HG02943 (cell line): ENCODE measurements around the gene ETHE1.

Source experiments
- ATAC-seq: cut with Tn5 transposase; IDR thresholded peaks from one replicate; pipeline ENCODE4 v1.9.1; 2021; ENCODE audit warnings: mild to moderate bottlenecking, low read depth, moderate library complexity; ENCODE audit not compliant: unreplicated experiment

Gene ETHE1

GRCh38 chr19:43498233-43498842 lies 28.7 kb downstream of the ETHE1 start:
- ATAC-seq = no peak

DNA sequence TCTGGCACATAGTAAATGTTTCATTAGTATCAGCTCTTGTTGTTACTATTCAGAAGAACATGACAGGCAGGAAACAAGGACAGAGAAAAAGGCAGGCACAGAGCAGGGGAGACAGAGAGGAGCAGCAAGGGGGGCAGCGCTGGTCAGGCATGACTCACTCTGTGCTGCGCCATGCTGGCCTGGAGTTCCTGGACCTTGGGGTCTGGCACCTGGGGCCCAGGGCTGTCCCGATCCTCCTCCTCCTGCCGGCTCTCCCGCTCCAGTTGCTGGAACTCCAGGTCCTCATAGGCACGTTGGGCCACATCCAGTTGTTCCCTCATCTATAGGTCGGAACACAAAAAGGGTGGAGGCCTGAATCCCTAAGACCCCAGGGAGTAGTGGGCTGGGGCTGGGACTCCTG lies 30.0 kb downstream of the ETHE1 start:
- ATAC-seq = no peak

GRCh38 chr19:43495082-43495481 lies 31.9 kb downstream of the ETHE1 start:
- no peak for ATAC-seq

DNA sequence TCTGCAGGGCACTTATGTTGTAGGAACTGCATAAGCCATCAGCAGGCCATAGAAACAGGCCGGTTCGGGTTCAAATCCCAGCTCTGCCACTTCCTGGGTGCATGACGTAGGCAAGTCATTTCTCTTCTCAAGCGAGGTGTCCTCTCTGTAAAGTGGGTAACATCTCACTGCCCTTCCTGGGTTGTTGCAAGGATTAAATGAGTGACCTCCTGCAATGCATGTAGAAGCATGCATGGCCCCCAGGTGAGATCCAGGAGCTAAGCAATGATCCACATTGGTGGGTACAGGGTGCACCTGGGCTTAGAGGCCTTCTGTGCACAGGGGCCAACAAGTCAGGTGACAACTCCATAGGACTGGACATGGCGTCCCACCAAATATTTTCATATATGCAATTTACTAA lies 36.2 kb downstream of the ETHE1 start:
- no peak for ATAC-seq

- no peak for ATAC-seq
Observed at GRCh38 chr19:43489979-43490599, 36.9 kb downstream of the ETHE1 start.

DNA sequence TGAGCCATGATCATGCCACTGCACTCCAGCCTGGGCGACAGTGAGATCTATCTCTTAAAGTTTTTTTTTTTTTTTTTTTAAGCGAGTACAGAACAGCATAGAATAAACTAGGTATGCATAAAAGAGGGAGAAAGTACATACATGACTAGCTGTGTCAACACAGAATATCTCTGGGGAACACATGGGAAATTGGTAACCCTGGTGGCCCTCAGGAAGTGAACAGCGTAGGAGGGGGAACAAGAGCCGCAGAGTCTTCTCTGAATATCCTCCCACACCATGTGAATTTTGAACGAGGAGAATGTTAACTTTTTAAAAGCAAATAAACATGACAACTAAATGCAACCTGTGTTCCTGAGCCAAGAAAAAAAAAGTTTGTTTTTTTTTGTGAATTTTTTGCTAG lies 37.7 kb downstream of the ETHE1 start:
- ATAC-seq = no peak

- no peak for ATAC-seq
Observed at GRCh38 chr19:43488179-43488578, 38.8 kb downstream of the ETHE1 start.

DNA sequence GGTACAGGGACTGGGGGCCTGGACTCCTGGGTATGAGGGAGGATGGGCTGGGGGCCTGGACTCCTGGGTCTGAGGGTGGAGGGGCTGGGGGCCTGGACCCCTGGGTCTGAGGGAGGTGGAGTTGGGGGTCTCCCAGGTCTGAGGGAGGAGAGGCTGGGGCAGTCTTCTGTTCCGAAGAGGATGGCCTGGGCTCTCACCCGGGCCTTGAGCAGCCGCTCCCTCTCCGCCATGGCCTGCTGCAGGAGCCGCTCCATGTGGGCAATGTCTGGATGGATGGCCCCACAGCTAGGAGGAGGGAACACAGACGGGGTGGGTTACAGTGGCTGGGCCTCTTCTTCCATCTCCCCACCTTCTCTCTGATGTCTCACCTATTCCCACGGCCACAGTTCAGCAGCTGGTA lies 40.6 kb downstream of the ETHE1 start:
- no peak for ATAC-seq

- ATAC-seq = no peak
Observed at GRCh38 chr19:43485951-43486350, 41.0 kb downstream of the ETHE1 start.

- no peak for ATAC-seq
Observed at GRCh38 chr19:43483281-43483680, 43.7 kb downstream of the ETHE1 start.

DNA sequence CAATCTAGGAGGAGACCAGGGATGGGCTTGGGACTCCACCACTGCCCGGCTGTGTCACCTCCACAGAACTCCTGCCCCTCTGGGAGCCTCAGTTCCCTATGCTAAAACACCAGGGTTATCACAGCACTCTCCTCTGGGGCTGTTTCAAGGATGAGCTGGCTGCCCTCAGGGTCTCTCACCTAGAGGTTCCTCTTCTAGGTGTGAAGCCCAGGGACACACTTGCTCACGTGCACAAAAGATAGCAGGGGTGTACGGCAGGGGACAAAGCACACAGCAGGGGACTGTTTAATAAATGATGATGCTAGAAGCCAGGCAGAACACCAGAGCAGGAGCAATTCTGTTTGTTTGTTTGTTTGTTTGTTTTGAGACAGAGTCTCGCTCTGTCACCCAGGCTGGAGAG lies 44.8 kb downstream of the ETHE1 start:
- ATAC-seq = no peak

GRCh38 chr19:43481701-43482100 lies 45.3 kb downstream of the ETHE1 start:
- no peak for ATAC-seq

DNA sequence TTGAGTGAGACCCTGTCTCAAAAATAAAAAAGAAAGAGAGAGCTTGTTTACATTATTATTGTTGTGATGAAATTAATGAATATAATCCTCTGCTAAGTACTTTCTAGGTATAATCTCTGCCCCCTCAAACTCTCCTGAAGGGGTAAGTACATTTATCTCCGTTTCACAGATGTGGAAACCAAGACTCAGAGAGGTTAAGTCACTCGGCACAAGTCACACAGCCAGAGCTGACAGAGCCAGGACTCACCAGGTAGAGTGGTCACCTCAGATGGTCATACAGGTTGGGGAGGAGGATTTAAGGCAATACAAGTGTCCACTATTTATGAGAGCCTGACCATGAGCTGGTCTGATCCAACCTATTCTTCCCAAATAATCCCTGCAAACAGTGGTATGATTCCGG lies 46.4 kb downstream of the ETHE1 start:
- no peak for ATAC-seq

DNA sequence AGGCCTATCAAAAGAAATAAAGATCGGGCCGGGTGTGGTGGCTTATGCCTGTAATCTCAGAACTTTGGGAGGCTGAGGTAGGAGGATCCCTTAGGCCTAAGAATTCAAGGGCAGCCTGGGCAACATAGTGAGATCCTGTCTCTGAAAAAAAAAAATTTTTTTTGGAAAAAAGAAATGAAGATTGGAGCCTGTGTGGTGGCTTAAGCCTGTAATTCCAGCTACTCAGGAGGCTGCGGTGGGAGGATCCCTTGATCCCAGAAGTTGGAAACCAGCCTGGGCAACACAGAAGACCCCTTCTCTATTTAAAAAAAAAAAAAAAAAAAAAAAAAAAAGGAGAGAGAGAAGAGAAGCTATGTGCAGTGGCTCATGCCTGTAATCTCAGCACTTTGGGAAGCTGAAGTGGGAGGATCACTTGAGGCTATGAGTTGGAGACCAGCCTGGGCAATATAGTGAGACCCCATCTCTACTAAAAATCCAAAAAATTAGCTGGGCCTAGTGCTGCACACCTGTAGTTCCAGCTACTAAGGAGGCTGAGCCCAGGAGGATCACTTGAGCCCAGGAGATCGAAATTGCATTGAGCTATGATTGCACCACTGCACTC lies 46.9 kb downstream of the ETHE1 start:
- no peak for ATAC-seq

- ATAC-seq = no peak
Observed at GRCh38 chr19:43479226-43479625, 47.8 kb downstream of the ETHE1 start.

DNA sequence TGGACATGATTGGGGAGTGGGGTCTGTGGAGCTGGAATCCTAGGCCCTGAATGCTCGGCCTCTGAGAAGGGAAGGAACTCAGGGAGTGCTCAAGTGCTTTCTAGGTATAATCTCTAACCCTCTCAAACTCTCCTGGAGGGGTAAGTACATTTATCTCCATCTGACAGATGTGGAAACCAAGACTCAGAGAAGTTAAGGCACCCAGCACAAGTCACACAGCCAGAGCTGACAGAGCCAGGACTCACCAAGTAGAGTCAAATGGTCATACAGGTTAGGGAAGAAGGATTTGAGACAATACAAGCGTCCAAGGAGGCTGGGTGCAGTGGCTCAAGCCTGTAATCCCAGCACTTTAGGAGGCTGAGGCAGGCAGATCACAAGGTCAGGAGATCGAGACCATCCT lies 48.7 kb downstream of the ETHE1 start:
- no peak for ATAC-seq

- ATAC-seq = no peak
Observed at GRCh38 chr19:43476606-43477005, 50.4 kb downstream of the ETHE1 start.

- no peak for ATAC-seq
Observed at GRCh38 chr19:43474986-43475705, 51.9 kb downstream of the ETHE1 start.

DNA sequence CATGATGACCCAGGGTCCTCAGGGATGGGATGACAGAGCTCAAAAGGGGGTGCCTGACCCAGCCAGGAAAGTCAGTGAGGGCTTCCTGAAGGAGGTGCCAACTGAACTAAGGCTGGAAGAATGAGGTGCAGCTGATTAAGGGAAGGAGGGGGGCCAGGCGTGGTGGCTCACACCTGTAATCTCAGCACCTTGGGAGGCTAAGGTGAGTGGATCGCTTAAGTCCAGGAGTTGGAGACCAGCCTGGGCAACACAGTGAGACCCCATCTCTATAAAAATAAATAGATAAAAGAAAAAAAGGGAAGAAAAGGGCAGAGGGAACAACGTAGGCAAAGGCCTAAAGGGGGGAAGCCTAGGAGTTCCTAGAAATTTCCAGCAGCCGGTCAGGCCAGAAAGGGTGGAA lies 52.5 kb downstream of the ETHE1 start:
- ATAC-seq = no peak

GRCh38 chr19:43471091-43471490 lies 55.9 kb downstream of the ETHE1 start:
- ATAC-seq = no peak

DNA sequence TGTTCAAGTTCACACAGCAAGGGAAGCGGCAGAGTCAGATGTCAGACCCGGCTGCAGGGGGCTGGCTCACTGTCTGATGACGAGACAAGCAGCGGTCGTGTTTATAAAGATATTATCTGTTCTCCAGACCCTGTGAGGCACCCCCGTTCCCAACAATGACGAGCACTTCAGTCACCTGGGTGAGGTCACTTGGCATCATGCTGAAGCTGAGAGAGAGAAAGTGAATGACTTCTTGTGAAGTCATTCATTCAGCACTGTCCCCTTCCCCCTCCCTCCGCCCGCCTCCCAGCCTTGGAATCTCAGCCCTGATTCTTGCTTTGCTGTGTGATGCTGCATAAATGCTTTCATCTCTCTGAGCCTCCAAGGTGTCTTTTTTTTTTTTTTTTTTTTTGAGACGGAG lies 56.7 kb downstream of the ETHE1 start:
- ATAC-seq = no peak

DNA sequence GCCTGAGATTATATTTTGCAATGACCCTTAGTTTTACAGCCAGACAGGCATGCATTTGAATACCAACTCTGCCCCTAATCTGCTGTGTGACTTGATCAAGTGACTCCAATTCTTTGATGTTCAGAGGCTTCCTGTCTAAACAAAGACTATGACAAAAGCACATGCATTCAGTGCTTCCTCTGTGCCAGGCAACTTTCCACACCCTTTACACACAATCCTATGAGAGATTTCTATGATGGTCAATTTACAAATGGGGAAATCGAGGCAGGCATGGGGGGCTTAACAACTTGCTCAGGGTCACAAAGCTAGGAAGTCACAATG lies 57.9 kb downstream of the ETHE1 start:
- ATAC-seq = no peak
